HEK293 (cell line): Measurements from ENCODE around the gene FBLL1.

Source experiments
- CTCF ChIA-PET: fragments of 350-600 bp; formaldehyde crosslinking; extraction: SDS; loops from one replicate; lab custom pipeline; 2021; ENCODE audit warnings: antibody characterized with exemption; lab: Yijun Ruan, JAX
- POLR2A ChIA-PET: fragments of 300-600 bp; formaldehyde crosslinking; extraction: SDS; loops from one replicate; lab custom pipeline; 2020; ENCODE audit warnings: antibody characterized with exemption, inconsistent platforms; lab: Yijun Ruan, JAX
- H3K27ac ChIP-seq: fragments of 200-500 bp; sonication (Bioruptor generic); 2 replicates; pipeline ENCODE4 v1.5.1; 2014; ENCODE audit warnings: low read depth, low read length, control low read depth, inconsistent platforms; ENCODE audit errors: extremely low read depth
- H3K36me3 ChIP-seq, 2 experiments: fragments of 200-500 bp in 1 of 2; sonication (Bioruptor generic) in 1 of 2; 1 replicate in 1 of 2; 2 replicates in 1 of 2; pipeline ENCODE4 v1.5.1; 2014 to 2017; ENCODE audit warnings: inconsistent platforms in 2 of 2, low read length in 2 of 2; ENCODE audit not compliant: control insufficient read depth in 2 of 2, insufficient read depth in 1 of 2
- H3K4me1 ChIP-seq: fragments of 200-500 bp; sonication (Bioruptor generic); 2 replicates; pipeline ENCODE4 v1.5.1; 2014; ENCODE audit warnings: mild to moderate bottlenecking, low read length, inconsistent platforms; ENCODE audit not compliant: control insufficient read depth, insufficient read depth
- H3K4me3 ChIP-seq: 2 replicates; pipeline ENCODE4 v1.5.1; 2011; ENCODE audit warnings: low read depth, mild to moderate bottlenecking, control low read depth, low read length, moderate library complexity
- H3K9me3 ChIP-seq: fragments of 200-500 bp; sonication (Bioruptor generic); 2 replicates; pipeline ENCODE4 v1.5.1; 2014; ENCODE audit warnings: low read depth, low read length, inconsistent platforms; ENCODE audit not compliant: control insufficient read depth, insufficient read depth
- GLIS1 ChIP-seq: fragments of 450-650 bp; formaldehyde crosslinking; IDR thresholded peaks from 2 replicates; pipeline ENCODE4 v1.5.1; 2016; ENCODE audit warnings: missing biosample characterization, missing genetic modification characterization
- SP7 ChIP-seq: fragments of 450-650 bp; formaldehyde crosslinking; IDR thresholded peaks from 2 replicates; pipeline ENCODE4 v1.5.1; 2016; ENCODE audit warnings: missing biosample characterization, missing genetic modification characterization
- WT1 ChIP-seq: fragments of 450-650 bp; formaldehyde crosslinking; IDR thresholded peaks from 2 replicates; pipeline ENCODE4 v1.5.1; 2016; ENCODE audit warnings: missing biosample characterization, missing genetic modification characterization
- ZNF138 ChIP-seq: fragments of 450-650 bp; formaldehyde crosslinking; IDR thresholded peaks from 2 replicates; pipeline ENCODE4 v1.5.1; 2016; ENCODE audit warnings: missing biosample characterization, missing genetic modification characterization, borderline replicate concordance
- ZNF155 ChIP-seq: fragments of 450-650 bp; formaldehyde crosslinking; IDR thresholded peaks from 2 replicates; pipeline ENCODE4 v1.5.1; 2016; ENCODE audit warnings: missing biosample characterization, missing genetic modification characterization
- ZNF157 ChIP-seq: fragments of 450-650 bp; formaldehyde crosslinking; IDR thresholded peaks from 2 replicates; pipeline ENCODE4 v1.5.1; 2016; ENCODE audit warnings: missing biosample characterization, missing genetic modification characterization
- ZNF221 ChIP-seq: fragments of 450-650 bp; formaldehyde crosslinking; IDR thresholded peaks from 2 replicates; pipeline ENCODE4 v1.5.1; 2017; ENCODE audit warnings: missing biosample characterization, missing genetic modification characterization, borderline replicate concordance
- ZNF513 ChIP-seq: fragments of 450-650 bp; IDR thresholded peaks from 2 replicates; pipeline ENCODE4 v1.5.1; 2018; ENCODE audit warnings: missing biosample characterization, missing genetic modification characterization
- ZNF623 ChIP-seq: fragments of 450-650 bp; formaldehyde crosslinking; IDR thresholded peaks from 2 replicates; pipeline ENCODE4 v1.5.1; 2016; ENCODE audit warnings: missing biosample characterization, missing genetic modification characterization
- ZNF707 ChIP-seq: fragments of 450-650 bp; formaldehyde crosslinking; IDR thresholded peaks from 2 replicates; pipeline ENCODE4 v1.5.1; 2016; ENCODE audit warnings: missing biosample characterization, missing genetic modification characterization

Gene FBLL1

GRCh38 chr5:168580227-168580508 lies 51.1 kb downstream of the FBLL1 start:
- POLR2A ChIA-PET: interaction anchor here (0.6 to 1.2 kb wide), 7 partner anchors 8 to 288 kb away, joined by 3 to 4 read pairs (median 4); partner anchors contain the start of gene WWC1
- CTCF ChIA-PET: no interaction called here
- peaks cover 5 to 8% of the 10 kb centered on the region in 2 experiments; a peak in 2 of 3 replicates for H3K36me3 ChIP-seq
- no peaks in the 10 kb centered on the region for H3K9me3 ChIP-seq
- H3K4me3 ChIP-seq: no peak overlapping the region; the same call in 1 of the 2 replicates
- peak overlapping the region; percentile 57; the same call in 1 of the 2 replicates for H3K27ac ChIP-seq
- H3K4me1 ChIP-seq: peaks cover 10% of the 10 kb centered on the region
- no peak for TF ChIP-seq GLIS1 (tag by site-specific recombination)
- TF ChIP-seq ZNF138 (tag by site-specific recombination): no peak
- TF ChIP-seq ZNF623 (tag by site-specific recombination): no peak
- TF ChIP-seq SP7 (tag by site-specific recombination): no peak
- no peak for TF ChIP-seq ZNF155 (tag by site-specific recombination)
- no peak for TF ChIP-seq ZNF513 (tag by site-specific recombination)
- TF ChIP-seq ZNF221 (tag by site-specific recombination): no peak
- TF ChIP-seq WT1 (tag by site-specific recombination): no peak
- TF ChIP-seq ZNF707 (tag by site-specific recombination): no peak
- no peak for TF ChIP-seq ZNF157 (tag by site-specific recombination)
- TF ChIP-seq, all 188 proteins: peak for 0
